IPS-18c (cell line): ENCODE data around the gene TUBB8.
"Not testable (repeated sequence)": the region's sequence is repeated elsewhere in the genome, so short reads cannot be mapped to it uniquely, and the experiment has no call there.

Source experiments
- H3K4me3 ChIP-seq: 2 replicates; pipeline ENCODE4 v1.7.0; 2013; ENCODE audit warnings: low read depth, mild to moderate bottlenecking, low read length, moderate library complexity; ENCODE audit not compliant: insufficient read depth
- H3K9me3 ChIP-seq: one replicate; pipeline ENCODE4 v1.6.1; 2013; ENCODE audit warnings: mild to moderate bottlenecking, low read length, moderate library complexity; ENCODE audit not compliant: control insufficient read depth, insufficient read depth

Gene TUBB8

GRCh38 chr10:74266-74621, 25.1 kb upstream of the TUBB8 start:
- H3K4me3 ChIP-seq: not testable (repeated sequence)

GRCh38 chr10:73543-74265, 24.6 kb upstream of the TUBB8 start:
- H3K4me3 ChIP-seq: peak overlapping the region; percentile 40; the same call in 1 of the 2 replicates
- H3K9me3 ChIP-seq: not testable (repeated sequence)

More at GRCh38 chr10:74266-74621, 25.1 kb upstream of the TUBB8 start:
- H3K9me3 ChIP-seq: not testable (repeated sequence)

- not testable (repeated sequence) for H3K4me3 ChIP-seq, H3K9me3 ChIP-seq
Observed at GRCh38 chr10:68156-68555, 19.1 kb upstream of the TUBB8 start.

- H3K4me3 ChIP-seq: not testable (repeated sequence)
Observed at GRCh38 chr10:49926-50325, 830 bp upstream of the TUBB8 start.

DNA sequence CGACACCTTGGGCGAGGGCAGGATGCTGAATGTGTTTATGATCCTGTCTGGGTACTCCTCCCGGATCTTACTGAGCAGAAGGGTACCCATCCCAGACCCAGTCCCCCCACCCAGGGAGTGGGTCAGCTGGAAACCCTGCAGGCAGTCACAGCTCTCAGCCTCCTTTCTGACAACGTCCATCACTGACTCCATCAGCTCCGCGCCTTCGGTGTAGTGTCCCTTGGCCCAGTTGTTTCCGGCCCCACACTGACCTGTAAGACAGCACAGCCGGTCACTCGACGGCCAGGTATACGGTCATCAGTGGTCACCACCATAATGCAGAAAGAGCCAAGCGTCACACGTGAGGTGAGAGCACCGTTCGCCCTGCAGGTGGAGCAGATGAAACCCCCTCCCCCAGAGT, 1.2 kb downstream of the TUBB8 start:
- not testable (repeated sequence) for H3K9me3 ChIP-seq, H3K4me3 ChIP-seq

More at GRCh38 chr10:49926-50325, 830 bp upstream of the TUBB8 start:
- H3K9me3 ChIP-seq: not testable (repeated sequence)

- not testable (repeated sequence) for H3K9me3 ChIP-seq, H3K4me3 ChIP-seq
Observed at GRCh38 chr10:13315-13635, 35.8 kb downstream of the TUBB8 start.

DNA sequence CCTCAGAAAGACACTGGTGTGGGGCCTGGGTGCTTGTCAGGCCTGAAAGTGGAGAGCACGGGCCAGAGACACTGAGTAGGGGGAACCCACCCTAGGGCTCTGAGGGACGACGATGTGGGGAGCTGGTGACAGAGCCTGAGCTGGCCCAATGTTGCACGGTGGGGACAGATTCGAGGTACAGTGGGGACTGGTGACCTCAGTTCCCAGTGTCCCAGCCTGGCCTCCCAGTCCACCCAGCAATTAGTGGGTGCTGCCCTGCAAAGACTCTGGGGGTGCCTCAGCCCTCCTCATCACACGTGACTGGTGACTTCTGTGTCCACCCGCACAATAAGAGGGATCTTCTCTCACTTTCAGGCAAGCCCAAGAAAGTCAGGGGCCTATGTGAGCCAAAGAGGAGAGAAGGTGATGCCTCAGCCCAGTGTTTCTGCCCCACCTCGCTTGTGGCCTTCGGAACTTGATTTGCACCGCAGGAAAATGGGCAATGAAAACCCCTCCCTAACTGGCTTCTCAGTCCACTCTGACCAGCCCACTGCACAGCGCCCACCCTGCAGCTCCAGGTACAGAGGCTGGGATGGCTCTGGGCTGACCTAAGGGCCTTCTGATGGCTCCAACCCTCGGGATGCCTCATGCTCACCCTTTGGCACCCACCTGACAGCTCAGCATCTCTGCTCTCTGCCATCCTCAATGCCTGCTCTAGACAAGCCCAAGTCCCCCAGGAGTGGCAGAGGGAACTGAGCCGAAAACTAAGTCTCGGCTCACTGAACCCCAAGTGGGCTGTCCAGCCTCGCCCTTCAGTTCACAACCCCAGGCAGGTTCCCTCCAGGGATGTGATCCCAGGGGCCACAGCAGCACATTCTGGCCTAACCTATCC, 36.4 kb downstream of the TUBB8 start:
- H3K9me3 ChIP-seq, H3K4me3 ChIP-seq: not testable (repeated sequence)

- H3K9me3 ChIP-seq, H3K4me3 ChIP-seq: not testable (repeated sequence)
Observed at GRCh38 chr10:11260-11659, 37.8 kb downstream of the TUBB8 start.

GRCh38 chr10:10261-10971, 38.7 kb downstream of the TUBB8 start:
- H3K9me3 ChIP-seq, H3K4me3 ChIP-seq: not testable (repeated sequence)
